ENCODE measurements around the gene LYPLA2.
"Not testable (repeated sequence)": the region's sequence is repeated elsewhere in the genome, so short reads cannot be mapped to it uniquely, and the experiment has no call there.

LYPLA2 gene

DNA sequence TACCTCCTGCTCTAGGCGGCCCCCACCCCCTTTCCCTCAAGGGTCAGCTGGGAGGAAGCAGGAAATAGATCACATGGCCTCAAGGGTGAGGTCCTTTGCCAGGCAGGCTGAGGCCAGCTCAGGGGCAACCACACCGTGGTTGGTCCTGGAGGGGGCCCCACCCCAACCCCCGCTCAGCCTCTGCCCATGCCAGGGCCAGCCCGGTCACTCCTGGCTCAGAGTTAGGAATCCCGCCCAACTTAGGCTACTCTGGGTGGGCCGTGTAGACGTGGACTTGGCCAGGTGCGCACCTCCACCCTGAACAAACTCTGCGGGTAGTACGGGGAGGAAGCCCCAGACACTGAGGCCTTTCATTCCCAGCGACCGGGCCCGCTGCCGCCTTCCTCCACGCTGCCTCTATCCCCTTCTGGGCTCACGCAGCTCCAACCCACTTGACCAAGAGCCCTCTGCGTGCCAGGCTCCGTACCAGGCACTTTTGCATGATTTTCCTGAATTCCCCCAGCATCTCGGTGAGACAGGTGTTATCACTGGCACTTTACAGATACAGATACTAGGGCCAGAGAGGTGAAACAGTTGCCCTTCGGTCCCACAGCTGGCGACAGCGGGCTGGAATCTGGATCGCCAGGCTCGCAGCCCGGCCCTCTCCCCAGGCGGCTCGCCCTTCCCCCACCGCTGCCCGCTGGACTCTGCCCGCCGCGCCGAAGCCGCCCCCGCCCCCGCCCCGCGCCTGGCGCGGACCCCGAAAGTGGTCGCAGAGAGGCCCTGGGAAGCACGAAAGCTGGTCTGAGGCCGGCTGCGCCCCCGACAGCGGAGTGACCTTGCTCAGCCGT, 8.8 kb downstream of the LYPLA2 start:
- CTCF ChIA-PET, result interaction anchor here (2.4 to 16.4 kb wide), 3 partner anchors 11 to 117 kb away, joined by 6 to 169 read pairs (median 11); no protein-coding TSS in a partner anchor
- POLR2A ChIA-PET, result interaction anchor here (0.6 kb wide), 1 partner anchor 19 kb away, joined by 3 read pairs; no protein-coding TSS in a partner anchor
- TF ChIP-seq, protein P1, sequence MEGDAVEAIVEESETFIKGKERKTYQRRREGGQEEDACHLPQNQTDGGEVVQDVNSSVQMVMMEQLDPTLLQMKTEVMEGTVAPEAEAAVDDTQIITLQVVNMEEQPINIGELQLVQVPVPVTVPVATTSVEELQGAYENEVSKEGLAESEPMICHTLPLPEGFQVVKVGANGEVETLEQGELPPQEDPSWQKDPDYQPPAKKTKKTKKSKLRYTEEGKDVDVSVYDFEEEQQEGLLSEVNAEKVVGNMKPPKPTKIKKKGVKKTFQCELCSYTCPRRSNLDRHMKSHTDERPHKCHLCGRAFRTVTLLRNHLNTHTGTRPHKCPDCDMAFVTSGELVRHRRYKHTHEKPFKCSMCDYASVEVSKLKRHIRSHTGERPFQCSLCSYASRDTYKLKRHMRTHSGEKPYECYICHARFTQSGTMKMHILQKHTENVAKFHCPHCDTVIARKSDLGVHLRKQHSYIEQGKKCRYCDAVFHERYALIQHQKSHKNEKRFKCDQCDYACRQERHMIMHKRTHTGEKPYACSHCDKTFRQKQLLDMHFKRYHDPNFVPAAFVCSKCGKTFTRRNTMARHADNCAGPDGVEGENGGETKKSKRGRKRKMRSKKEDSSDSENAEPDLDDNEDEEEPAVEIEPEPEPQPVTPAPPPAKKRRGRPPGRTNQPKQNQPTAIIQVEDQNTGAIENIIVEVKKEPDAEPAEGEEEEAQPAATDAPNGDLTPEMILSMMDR (IDR thresholded peaks at IDR 0.05; ENCODE audit: control extremely low read depth, extremely low read depth, low read depth, missing control alignments), result no peak
- DNase-seq (ENCODE audit: extremely low spot score), result peak; percentile 77

DNA sequence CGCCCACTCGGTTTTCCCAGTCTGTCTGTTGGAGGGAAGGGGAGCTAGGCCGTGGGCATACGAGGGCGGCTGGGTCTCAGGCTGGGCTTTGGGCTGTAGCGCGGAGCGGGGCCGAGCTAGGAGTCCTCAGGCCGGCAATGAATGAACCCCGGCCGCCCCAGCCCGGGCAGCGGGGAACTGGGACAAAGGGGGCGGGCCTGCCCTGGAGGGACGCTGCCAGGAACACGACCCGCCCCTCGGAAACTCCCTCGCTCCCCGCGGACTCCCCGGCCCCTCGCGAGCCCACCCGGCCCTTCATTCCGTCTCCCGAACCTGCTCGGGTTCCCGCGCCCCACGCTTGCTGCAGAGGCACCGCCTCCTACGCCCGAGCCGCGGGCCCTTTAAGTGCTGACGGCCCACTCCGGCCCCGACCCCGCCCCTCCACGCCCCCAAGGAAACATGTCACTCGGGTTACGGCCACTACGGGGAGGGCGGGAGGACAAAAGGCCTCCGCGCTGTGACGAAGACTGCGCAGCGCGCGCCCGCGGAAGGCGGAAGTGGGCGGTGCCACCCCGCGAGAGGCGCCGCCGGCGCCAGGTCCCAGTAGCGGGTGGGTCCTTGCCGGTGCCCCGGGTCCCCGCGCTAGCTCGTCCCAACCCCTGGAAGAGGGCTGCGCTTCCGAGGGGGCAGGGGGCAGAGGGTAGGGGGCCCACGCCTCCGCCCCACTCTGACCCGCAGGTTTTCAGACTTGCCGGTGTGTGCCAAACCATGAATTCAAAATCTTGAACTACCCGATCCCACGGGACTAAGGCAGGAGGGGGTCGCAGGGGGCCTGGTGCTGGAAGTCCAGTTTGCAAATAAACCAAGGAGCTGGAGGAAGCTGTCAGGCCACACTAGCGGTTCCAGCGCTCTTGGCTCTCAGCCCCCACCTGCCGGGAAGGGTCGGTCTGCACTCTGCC, 9.7 kb downstream of the LYPLA2 start, which contains the start of gene GALE:
TSS of gene GALE (minus strand) at position 355 of the 938 bp plus-strand sequence. CDS start 1,747 bp downstream, outside the sequence.
- POLR2A ChIA-PET, result interaction anchor here (0.6 to 1.3 kb wide), 2 partner anchors 9 to 20 kb away, joined by 3 to 6 read pairs; partner anchors contain the start of gene LYPLA2
- CTCF ChIA-PET, result interaction anchor here (1.0 to 16.4 kb wide), 6 partner anchors 10 to 148 kb away, joined by 4 to 169 read pairs (median 6); no protein-coding TSS in a partner anchor
- TF ChIP-seq, protein P1 (IDR thresholded peaks at IDR 0.05; ENCODE audit: control extremely low read depth, extremely low read depth, low read depth, missing control alignments), result no peak
- peak; percentile 99 for DNase-seq (ENCODE audit: extremely low spot score)

DNA sequence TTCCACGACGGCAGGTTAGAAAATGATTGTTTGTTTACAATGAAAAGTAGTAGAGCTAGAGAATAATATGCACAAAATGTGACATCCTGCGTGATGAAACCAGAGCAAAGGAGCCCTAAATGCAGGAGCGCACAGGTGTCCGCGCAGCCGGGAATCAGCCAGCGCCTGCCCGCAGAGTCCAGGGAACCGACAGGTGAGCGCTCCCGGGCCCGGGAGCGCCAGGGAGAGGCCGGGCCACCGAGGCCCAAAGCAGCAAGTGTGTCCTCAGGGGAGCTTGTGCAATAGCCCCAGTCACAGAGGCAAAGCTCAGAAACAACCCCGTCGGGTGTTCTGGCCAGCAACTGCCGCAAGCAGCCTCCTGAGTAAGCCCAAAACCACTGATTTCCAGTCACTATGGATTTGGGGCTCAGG, 10.4 kb downstream of the LYPLA2 start:
- ChIA-PET CTCF (interaction anchor here (1.0 to 16.4 kb wide), 5 partner anchors 9 to 148 kb away, joined by 4 to 169 read pairs (median 6); no protein-coding TSS in a partner anchor), POLR2A (interaction anchor here (1.3 kb wide), 1 partner anchor 10 kb away, joined by 6 read pairs; the partner anchor contains the start of gene LYPLA2)
- TF ChIP-seq, protein P1 (IDR thresholded peaks at IDR 0.05; ENCODE audit: control extremely low read depth, extremely low read depth, low read depth, missing control alignments), result no peak
- DNase-seq (ENCODE audit: extremely low spot score), result no peak

DNA sequence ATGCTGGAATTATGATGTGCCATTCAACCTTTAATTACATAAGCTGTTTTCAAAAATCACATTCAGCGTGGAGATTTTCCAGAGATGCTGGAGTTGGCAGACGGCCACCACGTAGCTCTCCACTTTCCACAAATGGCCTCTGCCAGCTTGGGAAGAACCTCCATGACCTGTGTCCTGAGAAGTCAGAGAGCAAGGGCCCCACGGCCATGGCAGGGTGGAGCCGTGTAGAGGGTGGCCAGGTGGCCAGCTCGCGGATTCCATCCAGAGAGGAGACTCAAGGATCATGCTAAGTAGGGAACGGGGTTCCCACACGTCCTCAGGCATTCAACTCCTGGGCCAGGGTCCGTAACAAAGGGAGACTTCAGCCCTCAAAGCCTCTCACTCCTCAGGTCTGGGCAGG, 10.9 kb downstream of the LYPLA2 start:
- TF ChIP-seq, protein P1 (IDR thresholded peaks at IDR 0.05; ENCODE audit: control extremely low read depth, extremely low read depth, low read depth, missing control alignments), result no peak
- CTCF ChIA-PET, result interaction anchor here (0.8 to 16.4 kb wide), 8 partner anchors 9 to 147 kb away, joined by 3 to 169 read pairs (median 4); partner anchors contain the start of gene HMGCL
- no peak for DNase-seq (ENCODE audit: extremely low spot score)
- POLR2A ChIA-PET, result interaction anchor here (0.6 to 1.3 kb wide), 2 partner anchors 11 to 25 kb away, joined by 3 to 6 read pairs; partner anchors contain the start of gene LYPLA2

DNA sequence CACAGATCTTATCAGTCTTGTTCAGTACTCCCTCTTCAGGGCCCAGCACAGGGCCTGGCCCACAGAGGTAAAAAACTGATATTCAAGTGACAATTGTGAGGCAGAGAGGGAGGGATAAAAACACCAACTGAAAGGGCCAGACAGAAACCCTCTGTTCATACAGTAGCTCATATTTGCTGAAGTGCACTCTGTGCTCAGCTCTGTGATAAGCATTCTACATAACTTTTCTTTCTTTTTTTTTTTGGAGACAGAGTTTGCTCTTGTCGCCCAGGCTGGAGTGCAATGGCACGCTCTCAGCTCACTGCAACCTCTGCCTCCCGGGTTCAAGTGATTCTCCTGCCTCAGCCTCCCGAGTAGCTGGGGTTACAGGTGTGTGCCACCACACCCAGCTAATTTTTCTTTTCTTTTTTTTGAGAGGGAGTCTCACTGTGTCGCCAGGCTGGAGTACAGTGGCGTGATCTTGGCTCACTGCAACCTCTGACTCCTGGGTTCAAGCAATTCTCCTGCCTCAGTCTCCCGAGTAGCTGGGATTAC, 11.9 kb downstream of the LYPLA2 start:
- ChIA-PET CTCF (interaction anchor here (0.8 to 16.4 kb wide), 6 partner anchors 8 to 114 kb away, joined by 3 to 169 read pairs (median 4); partner anchors contain the start of gene HMGCL), POLR2A (interaction anchor here (0.6 kb wide), 1 partner anchor 24 kb away, joined by 3 read pairs; no protein-coding TSS in a partner anchor)
- DNase-seq (ENCODE audit: extremely low spot score), result not testable (repeated sequence)

DNA sequence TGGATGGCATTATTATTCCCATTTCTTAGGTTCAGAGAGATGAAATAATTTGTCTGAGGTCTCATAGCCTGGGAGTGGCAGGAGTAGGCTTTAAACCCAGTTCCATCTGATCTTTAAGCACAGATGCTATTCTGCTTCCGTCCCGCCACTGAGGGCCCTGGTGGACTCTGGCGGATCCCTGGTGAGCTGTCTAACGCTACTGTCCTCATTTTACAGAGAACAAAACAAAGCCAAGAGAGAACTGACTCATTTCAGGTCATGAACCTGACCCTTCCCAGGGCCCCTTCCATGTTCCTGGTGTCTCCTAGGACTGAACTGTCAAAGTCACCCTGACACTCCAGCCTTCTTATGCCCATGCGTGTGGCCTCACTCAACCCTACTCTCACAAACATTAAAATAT, 12.7 kb downstream of the LYPLA2 start:
- TF ChIP-seq, protein P1 (IDR thresholded peaks at IDR 0.05; ENCODE audit: control extremely low read depth, extremely low read depth, low read depth, missing control alignments), result no peak
- POLR2A ChIA-PET, result no interaction called here
- no peak for DNase-seq (ENCODE audit: extremely low spot score)
- CTCF ChIA-PET, result interaction anchor here (1.2 to 16.4 kb wide), 3 partner anchors 7 to 113 kb away, joined by 3 to 169 read pairs (median 3); no protein-coding TSS in a partner anchor
